Right lobe of liver (tissue), 4 donors: ENCODE measurements around the gene CDYL2.

Experiments used
- CTCF ChIP-seq, 4 donors: fragments of 200-600 bp in 3 of 4; fragments of 450-650 bp in 1 of 4; IDR thresholded peaks; one replicate each; pipeline versions ENCODE4 v1.5.1 to v1.8.0; 2016 to 2022; ENCODE audit warnings: antibody characterized with exemption in 4 of 4, mild to moderate bottlenecking in 2 of 4
- POLR2A ChIP-seq: fragments of 450-650 bp; IDR thresholded peaks from one replicate; pipeline ENCODE4 v1.6.1; 2017; ENCODE audit warnings: antibody characterized with exemption, mild to moderate bottlenecking
- donor health status: DM: no; HTN: no; CAD: no.
- donor health status: DM: no; HTN: no; CAD: no.
- donor health status: DM: no; HTN: yes; CAD: no.

- no peak for TF ChIP-seq CTCF (IDR thresholded peaks at IDR 0.05)
- no peak for TF ChIP-seq POLR2A
Measured at GRCh38 chr16:80689487-80689886, 114.9 kb downstream of the CDYL2 start.
